T-helper 2 cell treated with Interferon-gamma antibody and Interleukin-4, amounts not matched to agents 100 ng/mL and 5 ng/mL, for 36 hours (primary cell): Measurements from ENCODE around the gene PNMA8C. TPM values are rescaled to one million over a fixed set of nuclear protein-coding genes. Genes with fewer than 3 reads are reported as not detected.

Experiments
- intact Hi-C: fragments of 100-400 bp; cut with micrococcal nuclease; formaldehyde crosslinking; loops from one replicate; pipeline ENCODE4 v1.15.1; 2023
- total RNA-seq: library from RNA; stranded (reverse); gene quantifications from 2 replicates; pipeline ENCODE4 v1.2.3, GENCODE V29; 2022

Gene PNMA8C
- not detected in 2 replicates for total RNA-seq

DNA sequence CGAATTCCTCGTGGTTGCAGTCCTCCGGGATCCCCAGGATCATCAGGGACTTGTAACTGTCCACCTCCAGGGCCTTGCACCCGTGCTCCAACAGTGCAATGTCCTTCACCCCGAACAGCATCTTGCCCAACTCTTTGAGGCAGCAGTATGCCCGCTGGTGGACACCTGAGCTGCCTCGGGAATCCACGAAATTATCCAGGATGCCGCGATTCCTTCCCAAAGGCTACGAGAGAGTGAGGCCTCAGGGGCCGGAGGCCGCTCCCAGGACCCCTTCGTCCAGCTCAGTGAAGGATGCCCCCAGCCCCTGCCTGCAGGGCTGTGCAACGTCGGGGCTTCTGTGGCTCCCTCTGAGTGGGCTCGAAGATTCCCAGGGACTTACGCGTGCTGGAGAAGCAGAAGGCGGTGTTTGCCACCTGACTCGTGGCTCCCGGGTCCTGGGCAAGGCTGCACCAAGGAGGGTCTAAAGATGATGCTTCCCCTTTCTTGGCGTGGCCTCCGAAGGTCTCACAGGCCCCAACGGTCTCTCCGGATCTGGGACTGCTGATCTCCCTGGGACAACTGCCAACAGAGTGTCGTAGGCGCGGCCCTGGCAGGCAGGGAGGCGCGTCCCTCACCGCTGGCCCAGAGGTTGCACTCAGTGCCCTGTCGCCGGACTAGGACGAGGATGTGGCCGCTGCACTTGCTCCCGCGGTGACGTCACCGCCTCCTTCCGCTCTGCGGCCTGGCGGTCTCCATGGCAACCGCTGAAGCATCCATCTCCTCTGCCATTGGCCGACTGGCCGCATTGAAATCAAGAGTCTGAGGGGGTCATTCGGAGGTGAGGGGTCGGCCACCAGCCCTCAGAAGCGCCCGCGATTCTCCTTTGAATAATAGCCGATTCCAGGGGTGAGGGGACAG is at the start of gene PNMA8C:
Gene PNMA8C (minus strand): TSS at position 698 of the 897 bp plus-strand sequence. CDS start 577 bp downstream, at position 121.
- intact Hi-C loops, result no loop called here

DNA sequence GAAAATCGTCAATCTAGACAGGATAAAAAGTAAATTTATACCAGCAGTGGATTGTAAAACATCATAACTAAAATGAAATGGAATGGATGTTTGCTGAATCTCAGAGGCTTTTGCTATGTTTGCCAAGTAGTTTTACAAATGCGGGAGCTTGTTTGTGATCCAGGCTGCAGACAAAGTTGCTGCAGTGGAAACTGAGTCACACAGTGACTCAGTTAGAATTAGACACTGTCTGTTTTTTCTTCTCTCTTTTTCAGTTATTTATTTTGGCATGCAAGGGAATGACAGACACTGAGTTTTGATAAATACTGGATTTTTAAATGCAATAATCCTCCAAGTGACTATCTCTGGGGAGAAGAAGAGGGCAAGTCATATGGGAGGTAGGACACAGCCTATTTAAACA is 47.2 kb upstream of the PNMA8C start:
- intact Hi-C loops, result no loop called here

DNA sequence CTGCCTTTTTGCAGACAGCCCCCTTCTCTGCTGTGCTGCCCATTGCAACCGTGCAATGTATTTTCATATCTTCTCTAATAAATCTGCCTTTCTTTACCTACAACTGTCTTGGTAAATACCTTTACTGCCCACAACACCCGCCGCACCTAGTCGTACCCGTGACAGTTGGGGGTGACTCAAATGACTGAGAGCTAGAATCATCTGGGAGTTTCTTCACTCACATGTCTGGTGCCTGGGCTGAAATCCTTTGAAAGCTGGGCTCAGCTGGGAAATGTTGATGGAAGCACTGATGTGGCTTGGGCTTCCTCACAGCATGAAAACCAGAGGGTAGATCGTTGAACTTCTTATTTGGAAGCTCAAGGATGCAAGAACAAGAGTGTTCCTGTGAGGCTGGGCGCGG is 45.5 kb upstream of the PNMA8C start:
- intact Hi-C loops, result no loop called here

DNA sequence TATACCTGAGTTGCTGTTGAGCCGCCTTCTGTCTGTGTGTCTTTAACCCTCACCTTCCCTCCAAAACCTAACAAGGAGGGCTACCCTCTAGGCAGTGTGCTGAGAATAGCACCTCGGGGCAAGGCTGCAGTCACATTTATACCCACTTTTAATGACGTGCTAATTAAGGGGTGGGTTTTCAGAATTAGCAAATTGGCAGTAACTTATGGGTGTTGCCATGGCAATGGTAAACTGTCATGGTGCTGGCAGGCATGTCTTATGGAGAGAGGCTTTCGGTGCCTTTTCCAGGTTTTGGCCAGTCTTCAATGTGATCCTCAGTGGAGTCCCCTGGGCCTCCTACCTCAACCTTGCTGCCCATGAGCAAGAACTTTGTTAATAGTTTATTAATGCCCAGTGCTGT is 43.9 kb upstream of the PNMA8C start:
- intact Hi-C loops, result no loop called here

DNA sequence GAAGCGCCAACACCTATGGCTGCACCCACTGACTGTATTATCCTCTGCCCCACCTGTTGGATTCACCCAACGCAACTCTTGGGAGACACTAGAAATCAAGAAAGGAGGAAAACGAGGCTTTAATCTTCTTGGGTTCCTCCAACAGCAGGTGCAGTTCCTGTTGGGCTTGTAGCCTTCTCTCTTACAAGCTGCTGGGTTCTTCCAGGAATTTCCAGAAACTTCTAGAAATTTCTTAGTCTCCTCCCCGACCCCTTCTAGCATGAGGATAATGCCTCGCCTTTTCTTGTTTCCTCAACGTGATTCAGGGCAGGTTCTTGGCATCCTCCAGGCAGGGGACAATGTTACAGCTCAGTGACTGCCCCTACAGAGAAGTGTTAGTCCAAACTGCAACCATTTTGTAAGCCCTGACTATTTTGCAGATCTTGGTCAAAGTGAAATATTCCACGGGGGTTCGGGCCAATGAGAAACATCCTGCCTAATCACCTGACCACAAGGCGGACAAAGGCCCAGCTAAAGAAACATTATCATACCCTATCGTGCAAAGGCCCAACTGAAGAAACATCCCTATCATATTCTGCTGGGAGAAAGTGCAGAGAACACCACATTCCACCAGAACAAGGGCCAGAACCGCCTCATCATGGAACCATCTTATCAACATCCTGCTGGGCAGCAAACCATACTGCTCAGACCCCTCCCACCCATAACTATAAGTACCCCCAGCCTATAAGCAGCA is 43.2 kb upstream of the PNMA8C start:
- intact Hi-C loops, result no loop called here

DNA sequence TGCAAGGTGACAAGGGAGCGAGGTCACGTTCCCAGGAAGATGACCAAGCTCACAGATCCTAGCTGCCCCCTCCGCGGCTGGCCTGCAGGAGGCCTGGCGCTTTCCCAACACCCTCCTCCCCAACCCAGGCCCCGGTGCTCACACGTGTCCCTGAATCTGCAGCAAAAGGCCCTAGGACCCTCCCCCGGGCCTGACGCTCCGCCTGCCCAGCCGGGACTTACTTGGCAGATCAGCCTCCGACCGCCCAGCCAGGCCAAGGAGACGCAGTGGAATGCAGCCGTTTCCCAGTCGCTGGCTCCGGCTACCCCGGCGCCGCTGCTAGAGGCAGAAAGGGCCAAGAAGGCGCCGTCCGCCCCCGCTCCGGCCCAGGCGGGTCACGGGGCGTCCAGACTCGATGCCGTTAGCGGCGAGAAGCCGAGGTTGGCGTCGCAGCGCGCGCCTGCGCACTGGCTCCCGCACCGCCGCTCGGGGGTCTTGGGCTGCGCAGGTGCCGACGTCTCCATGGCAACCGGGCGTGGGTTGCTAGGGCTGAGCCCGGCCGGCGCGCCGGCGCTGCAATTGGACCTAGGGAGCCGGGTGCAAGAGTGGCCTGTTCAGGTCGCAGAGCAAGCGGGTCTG is 42.5 kb upstream of the PNMA8C start, which contains the start of gene PNMA8A:
Gene PNMA8A (minus strand): TSS at position 448 of the 618 bp plus-strand sequence. CDS start 528 bp downstream, outside the sequence.
- intact Hi-C loops, result no loop called here

DNA sequence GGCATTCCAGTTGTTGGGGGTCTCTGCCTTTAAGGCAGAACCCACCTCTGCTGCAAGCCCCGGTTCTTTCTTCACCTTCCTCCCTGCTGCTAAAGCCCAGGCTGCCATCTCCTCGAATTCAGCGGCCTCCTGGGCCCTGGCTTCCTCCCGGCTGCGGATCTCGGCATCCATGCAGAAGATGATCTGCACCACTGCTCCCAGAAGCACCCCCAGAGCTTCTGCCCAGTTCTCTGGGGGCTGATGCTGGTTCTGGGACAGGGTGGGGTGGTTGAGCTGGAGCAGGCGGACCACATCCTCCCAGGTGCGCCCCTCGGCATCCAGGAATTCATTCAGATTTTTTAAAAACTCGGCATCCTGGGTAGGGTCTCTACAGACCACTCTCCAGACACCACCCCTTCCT is 41.6 kb upstream of the PNMA8C start:
- intact Hi-C loops, result no loop called here

DNA sequence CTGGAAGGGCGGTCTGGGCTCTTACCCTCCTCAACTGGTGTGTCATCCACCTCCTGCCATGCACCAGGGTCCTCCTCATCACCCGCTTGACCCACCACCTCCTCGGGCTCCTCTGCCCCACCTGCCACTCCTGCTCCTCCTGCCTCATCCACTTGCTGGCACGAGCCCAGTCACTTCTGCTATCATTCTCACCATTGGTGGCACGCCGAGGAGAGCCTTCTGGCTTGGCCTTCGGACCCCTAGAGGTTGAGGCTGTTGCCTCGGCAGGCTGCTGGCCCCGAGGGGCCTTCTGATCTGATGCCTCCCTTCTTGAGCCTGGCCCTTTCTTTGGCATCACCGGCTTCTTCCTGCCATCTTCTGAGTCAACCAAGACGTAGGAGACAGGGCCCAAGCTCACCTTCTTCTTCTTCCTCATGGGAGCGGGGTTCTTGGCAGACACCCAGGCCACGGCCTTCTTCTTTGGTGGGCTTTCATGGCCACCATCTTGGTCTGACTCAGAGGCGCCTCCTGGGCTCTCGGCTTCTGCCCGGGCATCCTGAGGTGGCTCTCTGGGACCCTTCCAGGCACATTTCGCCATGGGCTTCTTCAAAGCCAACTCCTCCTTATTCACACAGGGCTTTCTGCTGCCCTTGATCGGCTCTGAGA is 40.9 kb upstream of the PNMA8C start:
- intact Hi-C loops, result no loop called here

DNA sequence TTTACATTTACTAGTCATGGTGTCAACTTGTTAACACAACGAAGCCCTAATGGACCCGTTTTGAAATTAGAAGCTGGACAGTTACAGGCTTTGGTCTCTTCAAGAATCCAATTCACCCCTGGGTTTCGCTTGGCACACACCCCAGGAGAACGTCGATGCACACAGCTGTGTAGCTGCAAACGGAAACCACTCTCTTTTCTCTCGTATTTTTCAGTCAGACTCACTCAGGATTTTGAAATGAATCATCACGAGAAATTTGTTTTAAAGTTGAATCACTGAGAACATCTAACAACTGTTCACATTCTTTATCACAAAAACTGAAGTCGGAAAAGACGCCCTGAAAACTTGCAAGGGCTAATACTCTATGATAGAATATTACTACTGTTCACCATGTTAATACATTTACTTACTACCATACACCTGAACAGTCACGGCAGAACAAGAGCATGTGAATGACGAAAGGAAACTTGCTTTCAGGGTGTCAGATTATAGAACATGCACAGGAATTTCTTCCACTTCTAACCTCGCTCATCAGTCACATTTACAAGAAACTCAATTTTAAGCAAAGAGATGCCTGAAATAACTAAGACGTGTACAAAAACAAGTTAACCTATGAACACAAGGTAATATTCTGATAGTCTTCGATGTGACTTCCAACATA is 37.9 kb upstream of the PNMA8C start:
- intact Hi-C loops, result no loop called here

DNA sequence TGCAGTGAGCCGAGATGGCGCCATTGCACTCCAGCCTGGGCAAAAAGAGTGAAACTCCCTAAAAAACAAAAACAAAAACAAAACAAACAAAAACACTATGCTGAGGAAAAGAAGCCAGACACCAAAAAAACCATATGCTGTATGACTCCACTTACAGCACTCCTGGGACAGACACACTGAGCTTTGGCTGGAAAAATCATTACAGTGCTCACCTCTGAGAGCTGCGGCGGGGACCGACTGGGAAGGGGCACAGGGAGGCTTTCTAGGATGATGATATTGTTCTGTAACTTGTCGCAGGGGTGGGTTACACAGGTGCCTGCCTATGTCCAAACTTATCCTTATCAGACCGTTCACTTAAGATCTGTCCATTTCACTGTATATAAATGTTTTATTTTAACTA is 34.8 kb upstream of the PNMA8C start:
- intact Hi-C loops, result no loop called here

DNA sequence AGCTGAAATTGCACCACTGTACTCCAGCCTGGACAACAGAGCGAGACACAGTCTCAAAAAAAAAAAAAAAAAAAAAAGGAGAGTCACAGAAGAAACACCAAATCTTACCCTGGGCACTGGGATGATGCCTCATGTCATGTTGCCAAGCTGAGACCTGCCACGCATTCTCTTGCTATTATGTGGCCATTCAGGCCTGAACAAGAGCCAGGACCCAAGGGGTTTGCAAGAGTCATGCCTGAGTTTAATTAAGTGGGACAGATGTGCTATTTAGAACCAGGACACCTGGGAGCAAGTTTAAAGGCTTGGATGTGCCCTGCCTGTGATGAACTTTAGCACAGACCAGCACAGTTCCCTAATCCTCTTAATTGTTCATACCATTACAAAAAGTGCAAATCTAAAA is 32.8 kb upstream of the PNMA8C start:
- intact Hi-C loops, result no loop called here

DNA sequence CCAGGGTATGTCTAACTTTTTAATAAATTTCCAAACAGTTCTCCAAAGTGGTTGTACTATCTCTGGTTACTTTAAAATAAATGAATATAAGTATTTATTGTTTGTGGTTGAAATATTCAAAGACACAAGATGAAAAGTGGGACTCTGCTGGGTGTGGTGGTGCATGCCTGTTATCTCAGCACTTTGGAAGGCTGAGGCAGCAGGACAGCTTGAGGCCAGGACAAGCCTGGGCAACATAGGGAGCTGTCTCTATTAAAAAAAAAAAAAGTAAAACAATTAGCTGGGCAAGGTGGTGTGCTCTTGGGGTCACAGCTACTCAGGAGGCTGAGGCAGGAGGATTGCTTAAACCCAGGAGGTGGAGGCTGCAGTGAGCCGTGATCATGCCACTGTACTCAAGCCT is 32.2 kb upstream of the PNMA8C start:
- intact Hi-C loops, result no loop called here

DNA sequence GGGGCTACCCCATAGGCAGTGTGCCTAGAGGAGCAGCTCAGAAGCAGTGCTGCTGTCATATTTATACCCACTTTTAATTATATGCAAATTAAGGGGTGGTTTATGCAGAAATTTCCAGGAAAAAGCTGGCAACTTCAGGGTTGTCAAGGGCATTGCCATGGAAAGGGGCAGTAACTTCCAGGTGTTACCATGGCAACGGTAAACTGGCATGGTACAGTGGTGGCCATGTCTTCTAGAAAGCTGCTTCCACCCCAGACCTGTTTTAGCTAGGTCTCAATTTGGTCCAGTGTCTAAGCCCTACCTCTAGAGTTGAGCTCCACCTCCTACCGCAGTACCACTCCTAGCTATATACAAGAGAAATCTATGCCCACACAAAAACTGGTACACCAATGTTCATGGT is 31.3 kb upstream of the PNMA8C start:
- intact Hi-C loops, result no loop called here

DNA sequence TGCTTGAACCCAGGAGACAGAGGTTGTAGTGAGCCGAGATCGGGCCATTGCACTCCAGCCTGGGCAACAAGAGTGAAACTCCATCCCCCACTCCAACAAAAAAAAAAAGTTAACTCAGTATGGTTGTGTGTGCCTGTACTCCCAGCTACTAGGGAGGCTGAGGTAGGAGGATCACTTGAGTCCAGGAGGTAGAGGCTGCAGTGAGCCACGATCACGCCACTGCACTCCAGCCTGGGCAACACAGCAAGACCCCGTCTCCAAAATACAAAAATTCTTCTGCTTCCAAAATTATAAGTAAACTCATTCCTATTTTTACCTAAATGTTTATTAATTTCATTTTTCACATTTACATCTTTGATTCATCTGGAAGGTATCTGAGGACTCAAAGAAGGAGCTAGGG is 28.2 kb upstream of the PNMA8C start:
- intact Hi-C loops, result no loop called here

DNA sequence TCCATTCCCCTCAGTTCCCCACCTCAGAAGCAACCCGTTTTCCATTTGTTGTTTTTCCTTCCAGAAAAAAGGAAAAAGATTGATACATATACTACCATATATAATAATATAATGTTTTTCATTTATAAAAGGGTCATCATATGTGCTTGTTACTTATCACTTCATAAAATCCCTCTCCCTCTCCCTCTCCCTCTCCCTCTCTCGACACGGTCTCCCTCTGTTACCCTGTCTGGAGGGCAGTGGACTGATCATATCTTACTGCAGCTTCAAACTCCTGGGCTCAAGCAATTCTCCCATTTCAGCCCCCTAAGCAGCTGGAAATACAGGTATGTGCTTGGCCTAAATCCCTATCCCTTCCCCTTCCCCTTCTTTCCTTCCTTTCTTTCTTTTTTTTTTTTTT is 25.5 kb upstream of the PNMA8C start:
- intact Hi-C loops, result no loop called here

DNA sequence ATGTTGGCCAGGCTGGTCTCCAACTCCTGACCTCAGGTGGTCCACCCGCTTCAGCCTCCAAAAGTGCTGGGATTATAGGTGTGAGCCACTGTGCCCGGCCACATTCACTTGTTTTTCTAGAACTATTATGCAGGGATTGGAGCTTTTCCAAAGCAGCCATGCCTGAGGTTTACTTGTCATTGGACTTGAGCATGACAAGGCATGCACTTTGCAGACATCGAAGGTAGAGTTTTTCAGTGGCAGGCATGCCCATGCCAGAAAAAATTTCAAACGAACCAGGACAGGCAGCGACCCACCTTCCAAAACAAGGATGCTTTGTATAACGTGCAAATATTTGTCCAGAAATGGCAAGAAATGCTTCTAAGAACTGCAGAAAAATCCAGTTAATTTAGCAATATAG is 24.9 kb upstream of the PNMA8C start:
- intact Hi-C loops, result no loop called here

DNA sequence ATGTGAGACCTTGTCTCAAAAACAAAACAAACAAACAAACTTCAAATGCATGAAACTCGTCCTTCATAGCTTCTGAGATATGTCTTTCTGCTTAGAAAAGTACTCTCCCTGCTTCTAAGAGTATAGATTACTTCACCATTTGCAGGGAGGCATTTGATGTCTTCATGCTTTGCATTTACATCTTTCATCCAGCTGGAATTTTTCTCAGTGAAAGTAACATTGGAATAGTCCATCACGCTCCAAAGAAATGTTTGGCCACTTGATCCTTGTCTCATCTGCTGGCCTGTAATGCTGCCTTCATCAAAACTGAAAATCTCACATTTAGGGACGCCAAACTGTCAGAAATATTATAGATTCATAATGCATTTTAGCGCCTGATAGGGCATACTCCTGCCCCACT is 23.4 kb upstream of the PNMA8C start:
- intact Hi-C loops, result no loop called here

DNA sequence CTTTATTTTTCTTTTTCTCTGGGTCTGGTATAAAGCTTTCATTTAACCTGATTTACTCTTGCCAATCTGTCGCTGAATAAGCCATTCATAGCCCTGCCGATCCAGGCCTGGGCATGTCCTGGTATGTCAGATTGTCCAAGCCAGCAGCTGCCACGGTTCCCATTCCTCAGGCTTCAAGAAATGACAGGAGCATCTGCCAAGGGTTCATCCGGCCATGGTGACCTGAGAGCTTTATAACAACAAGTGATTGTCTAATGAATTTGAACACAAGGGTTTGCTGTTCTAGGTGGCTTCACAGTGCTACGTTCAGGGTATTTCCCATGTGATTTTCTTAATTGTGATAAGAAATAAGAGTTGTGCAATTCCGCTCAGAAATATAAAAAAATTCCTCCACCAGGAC is 22.6 kb upstream of the PNMA8C start:
- intact Hi-C loops, result no loop called here

DNA sequence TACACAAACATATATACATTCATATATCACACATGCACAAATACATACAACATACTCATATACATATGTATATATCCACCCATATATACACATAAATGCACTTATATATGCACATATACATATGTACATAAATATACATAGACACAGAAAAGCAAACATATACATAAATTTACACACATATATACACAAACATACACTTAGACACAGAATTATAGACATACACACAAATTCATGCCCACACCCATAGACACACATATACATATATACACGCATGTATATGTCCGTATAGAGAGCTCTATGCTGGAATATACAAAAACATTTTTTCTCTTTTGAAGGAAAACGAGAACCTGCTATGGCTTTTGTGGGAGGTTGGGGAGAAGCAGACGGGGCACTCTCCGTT is 22.0 kb upstream of the PNMA8C start:
- intact Hi-C loops, result no loop called here

DNA sequence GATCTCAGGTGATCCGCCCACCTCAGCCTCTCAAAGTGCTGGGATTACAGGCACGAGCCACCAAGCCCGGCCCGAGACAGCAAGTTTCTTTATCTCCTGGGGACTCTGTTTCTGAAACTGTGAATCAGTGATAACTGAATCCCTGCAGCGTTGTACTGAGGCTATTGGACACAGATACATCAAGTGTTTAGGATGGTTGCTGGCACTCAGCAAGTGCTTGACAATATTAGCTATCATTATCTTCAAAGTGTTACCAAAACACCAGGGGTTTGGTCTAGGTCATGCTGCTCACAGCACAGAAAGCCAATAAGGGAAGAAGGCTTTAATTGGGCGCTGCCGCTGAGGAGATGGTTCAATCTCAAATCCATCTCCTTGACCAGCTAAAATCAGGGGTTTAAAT is 20.5 kb upstream of the PNMA8C start:
- intact Hi-C loops, result no loop called here

DNA sequence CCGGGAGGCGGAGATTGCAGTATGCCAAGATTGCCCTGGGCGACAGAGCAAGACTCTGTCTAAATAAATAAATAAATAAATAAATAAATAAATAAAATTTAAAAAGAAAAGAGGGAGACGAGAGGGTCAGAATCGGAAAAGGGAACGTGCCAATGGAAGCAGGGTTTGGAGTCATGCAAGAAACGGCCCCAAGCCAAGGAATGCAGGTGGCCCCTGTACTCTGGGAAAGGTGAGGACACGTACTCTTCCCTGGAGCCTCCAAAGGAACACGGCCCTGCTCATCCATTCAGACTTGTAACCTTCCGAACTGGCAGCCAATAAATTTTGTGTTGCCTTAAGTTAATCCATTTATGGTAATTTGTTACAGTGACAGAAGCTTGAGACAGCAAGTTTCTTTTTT is 19.9 kb upstream of the PNMA8C start:
- intact Hi-C loops, result no loop called here
